ENCODE results near the gene HPSE2. TPM values are rescaled to one million over a fixed set of nuclear protein-coding genes. Genes with fewer than 3 reads are reported as not detected.

HPSE2 gene
- total and polyA plus RNA-seq, 2 of the 13 experiments (the other 11 are each of a cell fraction or from before 2014, with no cell fraction given) = 0.01 TPM; not detected in 1

GRCh38 chr10:98684019-98684899 lies 551.4 kb downstream of the HPSE2 start (continued):
- TF ChIP-seq REPIN1 (CRISPR knock-in tag; IDR thresholded peaks at IDR 0.05; ENCODE audit: borderline replicate concordance, low read depth) (no peak), ZNF24 (IDR thresholded peaks at IDR 0.05) (no peak), ZNF430 (CRISPR knock-in tag; IDR thresholded peaks at IDR 0.05) (no peak), SRY (CRISPR knock-in tag; IDR thresholded peaks at IDR 0.05) (no peak), ZNF562 (CRISPR knock-in tag; IDR thresholded peaks at IDR 0.05; ENCODE audit: borderline replicate concordance) (no peak), TARDBP (CRISPR knock-in tag; IDR thresholded peaks at IDR 0.05) (no peak), ZGPAT (CRISPR knock-in tag; IDR thresholded peaks at IDR 0.05) (0 out of 2 replicates have a peak, but pooled peaks have one; percentile 24), PRPF4 (IDR thresholded peaks at IDR 0.05; ENCODE audit: low read depth, low read length, poor library complexity, severe bottlenecking) (no peak), YEATS4 (CRISPR knock-in tag; IDR thresholded peaks at IDR 0.05; ENCODE audit: borderline replicate concordance) (no peak), HNF1A (IDR thresholded peaks at IDR 0.05; ENCODE audit: low read depth) (peak; percentile 89), HNF1A (CRISPR knock-in tag; IDR thresholded peaks at IDR 0.05; ENCODE audit: borderline replicate concordance) (peak; percentile 67; the same call in 1 of the 2 replicates), ZNF530 (CRISPR knock-in tag; IDR thresholded peaks at IDR 0.05; ENCODE audit: low read depth) (no peak), HIC2 (CRISPR knock-in tag; IDR thresholded peaks at IDR 0.05; ENCODE audit: low read depth) (no peak), CC2D1A (CRISPR knock-in tag; IDR thresholded peaks at IDR 0.05) (no peak), ZNF841 (CRISPR knock-in tag; IDR thresholded peaks at IDR 0.05; ENCODE audit: borderline replicate concordance) (no peak), HOXA9 (CRISPR knock-in tag; IDR thresholded peaks at IDR 0.05; ENCODE audit: borderline replicate concordance) (no peak), ZNF703 (CRISPR knock-in tag; IDR thresholded peaks at IDR 0.05; ENCODE audit: borderline replicate concordance) (no peak)
- TF ChIP-seq, protein P1, sequence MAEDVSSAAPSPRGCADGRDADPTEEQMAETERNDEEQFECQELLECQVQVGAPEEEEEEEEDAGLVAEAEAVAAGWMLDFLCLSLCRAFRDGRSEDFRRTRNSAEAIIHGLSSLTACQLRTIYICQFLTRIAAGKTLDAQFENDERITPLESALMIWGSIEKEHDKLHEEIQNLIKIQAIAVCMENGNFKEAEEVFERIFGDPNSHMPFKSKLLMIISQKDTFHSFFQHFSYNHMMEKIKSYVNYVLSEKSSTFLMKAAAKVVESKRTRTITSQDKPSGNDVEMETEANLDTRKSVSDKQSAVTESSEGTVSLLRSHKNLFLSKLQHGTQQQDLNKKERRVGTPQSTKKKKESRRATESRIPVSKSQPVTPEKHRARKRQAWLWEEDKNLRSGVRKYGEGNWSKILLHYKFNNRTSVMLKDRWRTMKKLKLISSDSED (CRISPR knock-in tag; IDR thresholded peaks at IDR 0.05) = no peak
- TF ChIP-seq, protein P2, sequence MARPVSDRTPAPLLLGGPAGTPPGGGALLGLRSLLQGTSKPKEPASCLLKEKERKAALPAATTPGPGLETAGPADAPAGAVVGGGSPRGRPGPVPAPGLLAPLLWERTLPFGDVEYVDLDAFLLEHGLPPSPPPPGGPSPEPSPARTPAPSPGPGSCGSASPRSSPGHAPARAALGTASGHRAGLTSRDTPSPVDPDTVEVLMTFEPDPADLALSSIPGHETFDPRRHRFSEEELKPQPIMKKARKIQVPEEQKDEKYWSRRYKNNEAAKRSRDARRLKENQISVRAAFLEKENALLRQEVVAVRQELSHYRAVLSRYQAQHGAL (CRISPR knock-in tag; IDR thresholded peaks at IDR 0.05; ENCODE audit: not compliant biosample characterization) = no peak
